H1 (cell line): ENCODE results near the gene TCFL5.

ENCODE experiments used
- ATF2 ChIP-seq: IDR thresholded peaks from 2 replicates; pipeline ENCODE4 v1.6.1; 2012; ENCODE audit warnings: low read length, inconsistent platforms
- CREB1 ChIP-seq: IDR thresholded peaks from 2 replicates; pipeline ENCODE4 v1.6.1; 2012; ENCODE audit warnings: inconsistent platforms
- CTCF ChIP-seq, 3 experiments: IDR thresholded peaks; 1 replicate in 2 of 3; 2 replicates in 1 of 3; pipeline versions ENCODE4 v1.5.1 to v1.6.1; 2011; ENCODE audit warnings: low read length in 3 of 3, mild to moderate bottlenecking in 3 of 3, inconsistent platforms in 2 of 3, low read depth in 1 of 3, moderate library complexity in 1 of 3; ENCODE audit not compliant: insufficient read depth in 1 of 3; ENCODE audit errors: control extremely low read depth in 1 of 3
- EP300 ChIP-seq, 2 experiments: IDR thresholded peaks; 1 replicate in 1 of 2; 2 replicates in 1 of 2; pipeline ENCODE4 v1.6.1; 2011 to 2012; ENCODE audit warnings: low read depth in 2 of 2, low read length in 2 of 2, mild to moderate bottlenecking in 2 of 2, borderline replicate concordance in 1 of 2, inconsistent platforms in 1 of 2, moderate library complexity in 1 of 2
- KDM1A ChIP-seq: fragments of 200-600, 300-600 bp; sonication (generic); IDR thresholded peaks from 2 replicates; pipeline ENCODE4 v1.7.1; 2016; ENCODE audit warnings: mild to moderate bottlenecking, low read length, borderline replicate concordance
- MAFK ChIP-seq: IDR thresholded peaks from 2 replicates; pipeline ENCODE4 v1.6.1; 2012; ENCODE audit warnings: low read depth, mild to moderate bottlenecking, improper control_type of control experiment, low read length
- RAD21 ChIP-seq, 2 experiments: IDR thresholded peaks in 1 of 2; conservative IDR thresholded peaks in 1 of 2; 2 replicates each; pipeline ENCODE4 v1.6.1; 2011; ENCODE audit warnings: low read depth in 2 of 2, low read length in 2 of 2, improper control_type of control experiment in 1 of 2, inconsistent platforms in 1 of 2, mild to moderate bottlenecking in 1 of 2, moderate library complexity in 1 of 2

GRCh38 chr20:62875419-62876361 is 14.1 kb upstream of the TCFL5 start:
- TF ChIP-seq CTCF (IDR thresholded peaks at IDR 0.05; ENCODE audit: control extremely low read depth in 1 of 3, insufficient read depth in 1 of 3, low read depth in 1 of 3, low read length in 3 of 3): no peak
- TF ChIP-seq CREB1: no peak
- no peak for TF ChIP-seq KDM1A
- no peak for TF ChIP-seq RAD21 (IDR thresholded peaks at IDR 0.05 in 1 of 2, conservative IDR thresholded peaks at IDR 0.05 in 1 of 2; ENCODE audit: low read depth in 2 of 2, low read length in 2 of 2)
- no peak for TF ChIP-seq EP300 (IDR thresholded peaks at IDR 0.05; ENCODE audit: borderline replicate concordance in 1 of 2, low read depth in 2 of 2, low read length in 2 of 2)
- no peak for TF ChIP-seq ATF2
- no peak for TF ChIP-seq MAFK
